Renal cortical epithelial cell (primary cell): ENCODE results near the gene NINL. TPM values are rescaled to one million over a fixed set of nuclear protein-coding genes. Genes with fewer than 3 reads are reported as not detected.
"Not testable (repeated sequence)": the region's sequence is repeated elsewhere in the genome, so short reads cannot be mapped to it uniquely, and the experiment has no call there.

Experiments used
- DNase-seq: peaks from one replicate; pipeline ENCODE4 v3.0.0-alpha.2; 2011; ENCODE audit warnings: low read depth
- total RNA-seq: library from RNA; depleted of rRNA; stranded (reverse); fragments of >200 nt; gene quantifications from 2 replicates; pipeline ENCODE4 v1.2.3, GENCODE V29; 2014

Gene NINL
- total RNA-seq, 1 donor from 2014 or later, result 26.5 TPM

GRCh38 chr20:25484224-25484846 lies 101.0 kb downstream of the NINL start:
- DNase-seq, result no peak

GRCh38 chr20:25483431-25484132 lies 101.7 kb downstream of the NINL start:
- DNase-seq, result no peak

- DNase-seq, result no peak
These were observed 103.4 kb downstream of the NINL start for GRCh38 chr20:25481918-25482253.

- DNase-seq, result no peak
These were observed 104.0 kb downstream of the NINL start for GRCh38 chr20:25481235-25481917.

- no peak for DNase-seq
These were observed 104.5 kb downstream of the NINL start for GRCh38 chr20:25480797-25481196.

- DNase-seq, result no peak
These were observed 105.2 kb downstream of the NINL start for GRCh38 chr20:25480156-25480555.

GRCh38 chr20:25479638-25480037 lies 105.7 kb downstream of the NINL start:
- no peak for DNase-seq

- no peak for DNase-seq
These were observed 106.3 kb downstream of the NINL start for GRCh38 chr20:25478889-25479568.

GRCh38 chr20:25477014-25477882 lies 108.1 kb downstream of the NINL start:
- no peak for DNase-seq

GRCh38 chr20:25476106-25477013 lies 109.0 kb downstream of the NINL start:
- no peak for DNase-seq

GRCh38 chr20:25473297-25473696 lies 112.0 kb downstream of the NINL start:
- DNase-seq, result not testable (repeated sequence)

- DNase-seq, result no peak
These were observed 114.3 kb downstream of the NINL start for GRCh38 chr20:25471020-25471419.

- peak; percentile 20 for DNase-seq
These were observed 115.3 kb downstream of the NINL start for GRCh38 chr20:25470045-25470444.

GRCh38 chr20:25469558-25469957 lies 115.8 kb downstream of the NINL start:
- no peak for DNase-seq

GRCh38 chr20:25468126-25469075 lies 116.9 kb downstream of the NINL start:
- DNase-seq, result no peak

- DNase-seq, result no peak
These were observed 117.9 kb downstream of the NINL start for GRCh38 chr20:25467441-25467840.

- no peak for DNase-seq
These were observed 118.5 kb downstream of the NINL start for GRCh38 chr20:25466846-25467245.

- DNase-seq, result no peak
These were observed 119.8 kb downstream of the NINL start for GRCh38 chr20:25465243-25466135.
